B cell (primary cell): ENCODE measurements around the gene DRC7.

Experiments used
- EZH2 ChIP-seq: IDR thresholded peaks from 2 replicates; pipeline ENCODE4 v1.6.1; 2012; ENCODE audit warnings: borderline replicate concordance, low read depth, mild to moderate bottlenecking, moderate library complexity, low read length; ENCODE audit not compliant: insufficient read depth, poor library complexity, severe bottlenecking
- TF ChIP-seq, protein P1 (sequence below): fragments of 200-600 bp; IDR thresholded peaks from one replicate; pipeline ENCODE4 v1.8.0; 2022; ENCODE audit warnings: antibody characterized with exemption, mild to moderate bottlenecking

DNA sequence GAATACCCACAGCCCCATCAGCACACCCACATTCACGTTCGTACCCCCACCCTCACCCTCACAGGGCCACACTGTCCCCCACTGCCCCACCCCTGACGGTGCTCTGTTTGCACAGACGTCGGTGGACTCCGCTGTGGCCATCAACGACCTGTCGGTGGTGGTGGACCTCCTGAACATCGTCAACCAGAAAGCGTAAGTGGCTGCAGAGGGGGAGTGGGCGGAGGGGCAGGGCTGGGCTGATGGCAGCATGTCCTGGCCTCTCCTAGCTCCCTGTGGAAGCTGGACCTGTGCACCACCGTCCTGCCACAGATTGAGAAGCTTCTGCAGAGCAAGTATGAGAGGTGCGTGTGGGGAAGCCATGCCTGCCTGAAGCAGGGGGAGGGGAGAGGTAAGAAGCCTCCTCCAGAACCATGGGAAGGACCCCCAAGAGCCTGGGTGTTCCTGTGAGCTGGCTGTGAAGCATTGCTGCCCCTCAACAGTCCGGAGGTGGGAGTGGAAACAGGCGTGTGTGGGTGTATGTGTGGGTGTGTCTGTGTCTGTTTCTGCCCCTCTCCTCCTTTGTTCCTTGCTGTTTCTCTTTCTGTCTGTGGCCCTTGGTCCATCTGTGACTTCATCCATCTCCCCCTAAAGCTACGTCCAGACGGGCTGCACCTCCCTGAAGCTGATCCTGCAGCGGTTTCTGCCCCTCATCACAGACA, 61.3 kb downstream of the DRC7 start:
- TF ChIP-seq, protein P1, sequence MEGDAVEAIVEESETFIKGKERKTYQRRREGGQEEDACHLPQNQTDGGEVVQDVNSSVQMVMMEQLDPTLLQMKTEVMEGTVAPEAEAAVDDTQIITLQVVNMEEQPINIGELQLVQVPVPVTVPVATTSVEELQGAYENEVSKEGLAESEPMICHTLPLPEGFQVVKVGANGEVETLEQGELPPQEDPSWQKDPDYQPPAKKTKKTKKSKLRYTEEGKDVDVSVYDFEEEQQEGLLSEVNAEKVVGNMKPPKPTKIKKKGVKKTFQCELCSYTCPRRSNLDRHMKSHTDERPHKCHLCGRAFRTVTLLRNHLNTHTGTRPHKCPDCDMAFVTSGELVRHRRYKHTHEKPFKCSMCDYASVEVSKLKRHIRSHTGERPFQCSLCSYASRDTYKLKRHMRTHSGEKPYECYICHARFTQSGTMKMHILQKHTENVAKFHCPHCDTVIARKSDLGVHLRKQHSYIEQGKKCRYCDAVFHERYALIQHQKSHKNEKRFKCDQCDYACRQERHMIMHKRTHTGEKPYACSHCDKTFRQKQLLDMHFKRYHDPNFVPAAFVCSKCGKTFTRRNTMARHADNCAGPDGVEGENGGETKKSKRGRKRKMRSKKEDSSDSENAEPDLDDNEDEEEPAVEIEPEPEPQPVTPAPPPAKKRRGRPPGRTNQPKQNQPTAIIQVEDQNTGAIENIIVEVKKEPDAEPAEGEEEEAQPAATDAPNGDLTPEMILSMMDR, result no peak
- TF ChIP-seq EZH2, result no peak
